GM19468 (cell line): ENCODE data around the gene CACNA1B.
"Not testable (repeated sequence)": the region's sequence is repeated elsewhere in the genome, so short reads cannot be mapped to it uniquely, and the experiment has no call there.

Experiments used
- ATAC-seq: cut with Tn5 transposase; IDR thresholded peaks from one replicate; pipeline ENCODE4 v1.9.1; 2021; ENCODE audit warnings: mild to moderate bottlenecking, moderate library complexity, moderate number of reproducible peaks; ENCODE audit not compliant: unreplicated experiment; ENCODE audit errors: extremely low read depth

The CACNA1B gene

DNA sequence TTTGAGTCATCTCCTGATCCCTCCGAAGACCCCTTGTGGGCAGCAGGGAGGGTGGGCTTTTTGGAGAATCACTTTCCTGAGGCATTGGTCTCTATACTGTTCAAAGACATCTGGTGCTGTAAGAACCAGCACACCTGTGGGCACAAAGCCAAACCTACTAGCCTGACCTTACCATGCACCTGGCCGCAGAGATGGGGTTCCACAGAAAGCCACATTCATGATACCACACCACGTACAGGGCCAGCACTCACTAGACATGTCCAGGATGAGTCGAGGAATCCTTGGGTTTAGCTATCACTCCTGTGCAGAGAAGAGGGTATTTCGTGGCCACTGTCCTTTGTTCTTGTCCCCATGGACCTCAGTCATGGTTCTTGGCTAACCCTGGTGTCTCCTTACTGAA lies 203.4 kb downstream of the CACNA1B start:
- ATAC-seq = no peak

DNA sequence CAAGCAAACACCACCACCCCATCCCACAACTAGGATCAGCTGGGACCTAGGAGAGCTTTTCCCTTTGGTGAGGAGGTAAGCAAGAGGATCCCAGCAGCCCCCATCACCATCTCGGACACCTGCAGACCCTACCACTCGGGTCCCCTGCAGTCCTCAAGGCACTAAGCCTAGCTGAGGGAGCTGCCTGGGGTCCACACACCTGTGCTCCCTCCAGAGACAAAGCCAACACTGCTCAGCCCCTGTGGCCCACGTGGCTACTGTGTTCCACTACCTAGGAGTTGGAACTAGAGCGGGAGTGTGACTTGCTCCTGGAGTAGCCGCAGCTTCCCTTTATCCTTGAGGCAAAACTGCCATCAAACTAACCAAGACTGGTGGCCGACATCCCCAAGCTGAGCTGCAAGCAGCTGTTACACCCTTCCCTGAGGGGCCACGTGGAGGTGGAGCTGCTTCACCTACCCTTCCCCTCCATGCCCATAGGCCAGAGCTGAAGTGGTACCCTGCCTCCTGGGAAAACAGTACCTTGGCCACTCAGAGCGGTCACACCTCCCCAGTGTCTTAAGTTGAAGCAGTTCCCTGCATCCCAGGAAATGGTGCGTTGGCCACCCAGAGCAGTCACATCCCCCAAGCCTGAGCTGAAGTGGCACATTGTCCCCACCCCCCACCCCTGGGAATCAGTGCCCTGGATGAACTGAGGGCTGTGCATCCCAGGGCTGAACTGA lies 205.5 kb downstream of the CACNA1B start:
- ATAC-seq = no peak

DNA sequence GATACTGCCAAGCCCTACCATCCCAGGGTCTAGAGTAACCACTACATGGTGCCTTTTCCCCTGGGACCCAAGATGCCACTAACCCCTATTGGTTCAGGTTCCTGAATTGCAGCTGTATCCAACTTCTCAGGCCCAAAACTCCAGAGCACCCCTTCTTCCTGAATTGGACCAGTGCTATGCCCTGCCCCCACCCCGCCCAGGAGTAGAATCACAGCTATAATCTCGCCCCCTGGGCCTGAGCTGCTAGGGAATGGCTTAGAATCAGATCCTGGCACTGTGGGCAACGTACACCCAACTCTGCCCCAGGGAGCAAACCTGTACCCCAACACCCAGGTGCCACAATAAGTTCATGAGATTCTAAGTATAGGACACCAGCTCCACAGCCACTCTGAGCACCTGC lies 206.3 kb downstream of the CACNA1B start:
- no peak for ATAC-seq

DNA sequence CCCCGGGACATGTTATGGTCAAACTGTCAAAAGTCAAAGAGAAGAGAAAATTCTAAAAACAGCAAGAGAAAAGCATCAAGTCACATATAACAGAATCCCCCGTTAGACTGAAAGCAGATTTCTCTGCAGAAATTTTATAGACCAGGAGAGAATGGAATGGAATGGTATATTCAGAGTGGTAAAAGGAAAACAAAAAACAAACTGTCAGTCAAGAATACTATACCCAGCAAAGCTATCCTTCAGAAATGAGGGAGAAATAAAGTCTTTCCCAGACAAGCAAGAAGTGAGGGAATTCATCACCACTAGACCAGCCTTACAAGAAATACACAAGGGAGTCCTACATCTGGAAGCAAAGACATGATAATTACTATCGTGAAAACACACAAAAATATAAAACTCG lies 208.0 kb downstream of the CACNA1B start:
- ATAC-seq = no peak

DNA sequence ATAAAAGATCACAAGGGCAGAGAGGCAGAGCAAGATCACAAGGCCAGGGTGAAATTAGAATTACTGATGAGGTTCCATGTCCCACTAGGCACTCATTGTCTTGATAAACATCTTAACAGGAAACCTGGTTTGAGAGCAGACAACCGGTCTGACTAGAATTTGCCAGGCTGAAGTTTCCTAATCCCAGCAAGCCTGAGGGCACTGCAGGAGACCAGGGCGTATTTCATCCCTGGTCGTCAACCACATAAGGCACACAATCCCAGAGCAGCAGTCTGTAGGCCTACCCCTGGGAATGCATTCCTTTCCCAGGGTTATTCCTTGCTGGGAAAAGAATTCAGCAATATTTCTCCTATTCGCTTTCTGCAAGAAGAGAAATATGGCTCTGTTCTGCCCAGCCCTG lies 214.5 kb downstream of the CACNA1B start:
- ATAC-seq = not testable (repeated sequence)

DNA sequence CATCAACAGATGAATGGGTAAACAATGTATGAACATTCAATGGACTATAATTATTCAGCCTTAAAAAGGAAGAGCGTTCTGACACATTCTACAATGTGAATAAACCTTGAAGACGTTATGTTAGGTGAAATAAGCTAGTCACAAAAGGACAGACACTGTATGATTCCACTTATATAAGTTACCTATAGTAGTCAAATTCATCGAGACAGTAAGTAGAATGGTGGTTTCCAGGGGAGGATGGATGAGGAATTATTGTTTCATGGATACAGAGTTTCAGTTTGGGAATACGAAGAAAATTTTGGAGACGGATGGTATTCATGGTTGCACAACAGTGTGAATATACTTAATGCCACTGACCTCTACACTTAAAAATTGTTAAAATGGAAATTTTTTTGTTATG lies 216.4 kb downstream of the CACNA1B start:
- no peak for ATAC-seq

DNA sequence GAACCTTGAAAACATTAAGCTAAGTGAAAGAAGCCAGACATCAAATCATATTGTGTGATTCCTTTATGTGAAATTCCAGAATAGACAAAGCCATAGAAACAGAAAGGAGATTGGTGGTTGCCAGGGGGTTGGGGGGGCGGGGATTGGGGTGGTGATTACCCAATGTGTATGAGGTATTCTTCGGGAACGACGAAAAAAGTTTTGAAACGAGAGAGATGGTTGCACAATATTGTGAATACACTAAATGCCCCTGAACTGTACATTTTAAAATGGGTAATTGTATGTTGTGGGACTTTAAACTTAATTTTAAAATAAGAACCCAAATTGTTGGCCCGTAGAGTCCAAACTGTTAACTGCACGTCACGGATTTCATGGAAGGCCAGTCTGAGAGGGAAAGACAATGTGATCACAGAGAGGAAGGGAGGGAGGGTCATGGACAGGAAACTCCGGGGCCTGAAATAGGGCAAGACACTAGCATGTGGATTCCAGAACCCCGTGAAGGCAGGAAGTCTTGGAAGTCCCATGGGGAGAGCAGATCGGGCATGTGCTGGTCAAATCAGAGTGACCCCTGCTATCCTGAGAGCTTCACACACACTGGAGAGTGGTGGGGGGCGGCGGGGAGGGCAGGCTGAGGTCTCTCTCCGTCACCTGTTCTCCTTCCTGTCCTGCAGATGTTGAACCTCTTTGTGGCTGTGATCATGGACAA lies 218.4 kb downstream of the CACNA1B start:
- no peak for ATAC-seq

DNA sequence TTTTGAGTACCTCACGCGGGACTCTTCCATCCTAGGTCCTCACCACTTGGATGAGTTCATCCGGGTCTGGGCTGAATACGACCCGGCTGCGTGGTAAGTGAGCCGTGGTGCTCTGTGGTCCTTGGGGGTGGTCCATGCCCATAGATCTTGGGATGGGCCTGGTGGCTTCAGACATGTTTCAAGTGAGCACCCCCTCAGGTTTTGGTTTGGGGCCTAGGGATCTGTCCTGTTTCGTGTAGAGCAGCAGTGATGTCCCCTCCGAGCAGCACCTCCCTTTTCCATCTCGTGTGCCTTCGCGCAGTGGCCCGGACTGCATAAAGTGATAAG lies 218.9 kb downstream of the CACNA1B start:
- no peak for ATAC-seq

DNA sequence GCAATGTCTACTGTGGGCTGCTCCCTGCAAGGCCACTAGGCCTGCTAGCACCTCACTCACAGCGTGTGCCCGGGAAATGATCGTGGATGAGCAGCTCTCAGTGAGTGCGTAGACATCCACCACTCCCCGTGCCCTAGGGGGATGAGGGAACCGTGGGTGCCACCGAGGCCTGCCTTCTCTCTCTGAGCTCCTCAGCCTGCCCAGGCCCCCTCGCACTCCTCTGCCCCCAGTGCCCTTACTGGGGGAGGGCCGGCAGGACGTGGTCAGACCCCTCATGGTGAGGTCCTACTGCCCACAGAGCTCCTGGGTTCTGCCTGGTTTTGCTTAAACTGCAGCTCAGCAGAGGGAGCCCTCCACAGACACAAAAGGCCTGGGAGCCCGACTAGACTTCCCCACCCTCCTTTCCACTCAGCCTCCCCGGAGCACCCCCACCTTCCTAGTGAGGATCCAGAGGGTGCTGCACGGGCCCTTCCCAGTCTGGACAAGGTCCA lies 220.0 kb downstream of the CACNA1B start:
- ATAC-seq = no peak

DNA sequence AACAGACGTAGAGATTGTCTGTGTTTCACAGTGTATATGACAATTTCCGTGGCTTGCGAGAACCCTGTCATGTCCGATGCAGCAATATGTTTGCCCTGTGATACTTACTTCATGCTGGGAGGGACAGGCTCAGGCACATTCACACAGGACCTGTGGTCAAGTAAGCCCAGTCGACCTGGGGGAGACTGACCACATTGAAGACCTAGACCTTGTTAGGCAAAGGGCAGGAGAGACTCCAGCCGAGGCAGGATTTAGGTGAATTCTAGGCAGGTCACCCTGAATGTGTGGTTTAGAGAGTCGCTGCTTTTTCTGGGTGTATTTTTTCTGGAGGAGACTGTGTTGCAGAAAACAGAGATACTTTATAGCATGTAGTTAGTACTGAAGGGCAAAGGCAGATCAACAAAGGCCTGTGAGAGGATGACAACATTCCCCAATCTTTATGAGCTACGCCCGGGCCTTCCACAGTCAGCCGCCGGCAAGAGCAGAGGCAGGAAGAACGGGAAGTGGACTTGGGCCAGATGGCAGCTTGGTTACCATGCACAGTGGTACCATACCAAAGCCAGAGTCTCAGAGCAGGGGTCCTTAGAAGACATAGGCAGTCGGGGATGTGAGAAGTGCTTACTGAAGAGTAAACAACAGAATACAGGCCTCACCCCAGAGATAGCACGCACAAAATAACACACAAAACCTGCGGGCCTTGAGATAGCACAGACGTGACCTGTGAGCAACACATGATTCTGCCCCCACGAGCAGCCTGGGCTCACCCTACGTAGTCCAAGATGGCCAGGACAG lies 220.7 kb downstream of the CACNA1B start:
- ATAC-seq = no peak

DNA sequence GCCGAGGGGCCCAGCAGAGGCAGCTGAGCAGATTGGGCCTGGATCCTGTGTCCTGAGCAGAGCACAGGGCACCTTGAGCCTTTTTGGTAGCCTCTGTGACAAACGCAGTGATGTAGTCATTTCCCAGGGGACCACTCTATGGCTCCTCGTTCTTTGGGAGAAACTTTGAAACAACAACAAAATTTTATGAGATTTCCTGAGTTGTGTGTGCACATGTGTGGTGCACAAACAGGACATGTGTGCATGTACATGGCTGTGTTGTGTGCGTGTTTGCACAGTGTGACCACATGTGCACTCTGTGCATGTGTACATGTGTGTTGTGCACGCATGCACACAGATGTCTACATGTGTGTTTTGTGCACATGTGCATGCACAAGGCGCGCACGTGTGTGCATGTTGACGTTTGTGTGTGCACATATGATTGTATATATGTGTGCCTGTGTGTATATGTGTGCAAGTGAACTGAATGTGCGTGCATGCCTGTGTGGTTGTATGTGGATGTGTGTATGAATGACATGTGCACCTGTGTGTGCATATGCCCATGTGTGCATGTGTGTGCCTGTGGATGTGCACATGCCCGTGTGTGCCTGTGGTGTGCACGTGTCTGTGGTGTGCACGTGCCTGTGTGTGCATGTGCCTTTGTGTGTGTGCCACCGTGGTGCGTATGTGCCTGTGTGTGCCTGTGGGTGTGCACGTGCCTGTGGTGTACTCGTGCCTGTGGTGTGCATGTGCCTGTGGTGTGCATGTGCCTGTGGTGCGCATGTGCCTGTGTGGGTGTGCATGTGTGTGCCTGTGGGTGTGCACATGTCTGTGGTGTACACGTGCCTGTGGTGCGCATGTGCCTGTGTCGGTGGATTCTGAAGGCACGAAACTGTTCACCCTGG lies 221.6 kb downstream of the CACNA1B start:
- no peak for ATAC-seq

DNA sequence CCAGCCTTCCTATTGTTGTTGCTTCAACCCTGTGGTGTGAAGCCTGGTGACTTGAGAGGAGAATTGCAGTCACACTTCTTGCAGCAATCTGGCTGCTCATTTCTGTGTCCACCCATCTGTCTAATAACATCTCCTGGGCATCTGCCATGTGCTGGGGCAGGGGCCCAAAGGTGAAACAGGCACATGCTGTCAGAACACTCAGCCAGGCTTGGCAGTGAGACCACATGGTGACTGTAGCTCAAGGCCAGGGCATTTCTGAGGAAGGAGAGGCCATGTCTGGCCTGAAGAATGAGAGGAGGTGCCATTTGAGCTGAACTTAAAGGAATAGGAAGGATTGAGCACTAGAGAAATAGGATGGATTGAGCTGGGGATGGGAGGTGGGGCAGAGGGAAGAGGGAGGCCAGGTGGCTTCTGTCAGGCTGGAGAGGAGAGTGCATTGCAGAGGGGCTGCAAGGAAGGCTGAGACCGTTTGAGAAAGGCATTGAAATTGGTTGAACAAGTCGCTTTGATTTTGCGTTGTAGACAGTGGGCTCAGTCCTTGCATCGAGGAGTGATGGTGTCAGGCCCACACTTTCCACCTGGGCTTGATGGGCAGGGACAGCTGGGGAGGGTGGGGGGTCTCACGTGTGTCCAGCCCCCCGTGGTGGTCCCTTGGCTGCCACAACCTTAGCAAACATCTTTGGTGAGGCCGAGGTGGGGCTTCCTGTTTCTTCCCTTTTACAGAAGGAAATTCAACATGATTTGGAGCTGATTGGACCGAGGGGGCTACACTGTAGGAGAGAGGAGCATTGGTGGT lies 222.4 kb downstream of the CACNA1B start:
- no peak for ATAC-seq

DNA sequence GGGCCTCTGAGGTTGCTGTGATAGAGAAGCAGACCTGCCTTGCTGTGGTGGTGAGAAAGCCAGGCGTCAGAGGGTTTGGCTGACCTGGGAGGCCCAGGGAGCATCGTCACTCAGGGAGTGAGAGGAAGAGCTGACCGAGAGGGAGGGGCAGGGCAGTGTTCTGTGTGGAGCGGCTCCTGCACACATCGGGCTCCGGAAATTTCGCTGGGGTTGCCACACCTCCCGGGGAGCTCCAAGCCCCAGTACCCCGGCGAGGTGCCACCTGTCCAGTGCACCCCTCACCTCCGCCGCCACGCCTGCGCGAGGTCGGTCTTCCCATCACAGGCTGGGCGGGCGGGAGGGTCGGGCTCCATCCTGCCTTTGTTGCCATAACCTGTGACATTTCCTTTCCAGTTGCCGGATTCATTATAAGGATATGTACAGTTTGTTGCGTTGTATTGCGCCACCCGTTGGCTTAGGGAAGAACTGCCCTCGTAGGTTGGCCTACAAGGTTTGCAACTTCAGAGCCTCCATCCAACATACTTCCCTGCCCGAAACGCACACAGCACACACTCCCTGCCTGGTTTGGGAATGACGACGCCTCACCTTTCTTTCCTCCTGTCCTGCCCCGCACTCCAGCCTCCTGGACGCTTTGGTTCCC lies 223.2 kb downstream of the CACNA1B start:
- ATAC-seq = no peak

DNA sequence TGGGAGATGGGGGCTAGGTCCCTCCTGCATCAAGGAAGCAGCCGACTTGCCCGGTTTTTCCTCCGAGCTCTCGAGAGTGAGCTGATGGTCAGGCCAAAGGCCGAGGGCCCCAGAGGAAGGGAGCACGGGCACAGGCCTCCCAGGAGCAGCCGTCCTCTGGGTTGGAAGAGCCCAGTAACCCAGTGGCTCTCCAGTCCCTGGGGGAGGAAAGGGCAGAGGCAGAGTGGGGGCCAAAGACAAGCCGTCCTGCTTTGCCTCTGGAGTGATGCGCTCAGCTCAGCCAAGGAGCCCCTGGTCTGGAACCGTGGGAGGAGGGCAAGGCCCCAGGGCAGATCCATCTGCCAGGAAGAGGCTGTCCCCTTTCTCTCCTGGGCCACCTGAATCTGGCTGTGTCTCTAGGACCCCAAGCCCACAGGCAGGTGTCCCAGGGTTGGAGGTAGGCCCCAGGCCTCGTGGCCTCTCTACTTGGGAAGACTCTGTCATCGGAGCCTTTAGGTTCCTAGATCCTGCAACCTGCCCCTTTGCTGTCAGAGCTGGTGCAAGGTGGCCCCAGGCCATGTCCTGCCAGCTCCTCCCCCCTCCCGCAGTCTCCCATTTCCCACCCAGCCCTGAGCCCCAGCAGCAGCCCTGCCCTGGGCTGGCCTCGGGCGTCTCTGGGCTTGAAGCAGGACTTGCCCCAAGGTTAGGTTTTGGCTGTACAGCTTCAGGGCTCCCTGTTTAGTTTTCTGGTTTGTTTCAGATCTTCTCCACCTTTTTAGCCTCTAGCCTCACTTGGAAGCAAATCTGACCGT lies 224.1 kb downstream of the CACNA1B start:
- no peak for ATAC-seq

DNA sequence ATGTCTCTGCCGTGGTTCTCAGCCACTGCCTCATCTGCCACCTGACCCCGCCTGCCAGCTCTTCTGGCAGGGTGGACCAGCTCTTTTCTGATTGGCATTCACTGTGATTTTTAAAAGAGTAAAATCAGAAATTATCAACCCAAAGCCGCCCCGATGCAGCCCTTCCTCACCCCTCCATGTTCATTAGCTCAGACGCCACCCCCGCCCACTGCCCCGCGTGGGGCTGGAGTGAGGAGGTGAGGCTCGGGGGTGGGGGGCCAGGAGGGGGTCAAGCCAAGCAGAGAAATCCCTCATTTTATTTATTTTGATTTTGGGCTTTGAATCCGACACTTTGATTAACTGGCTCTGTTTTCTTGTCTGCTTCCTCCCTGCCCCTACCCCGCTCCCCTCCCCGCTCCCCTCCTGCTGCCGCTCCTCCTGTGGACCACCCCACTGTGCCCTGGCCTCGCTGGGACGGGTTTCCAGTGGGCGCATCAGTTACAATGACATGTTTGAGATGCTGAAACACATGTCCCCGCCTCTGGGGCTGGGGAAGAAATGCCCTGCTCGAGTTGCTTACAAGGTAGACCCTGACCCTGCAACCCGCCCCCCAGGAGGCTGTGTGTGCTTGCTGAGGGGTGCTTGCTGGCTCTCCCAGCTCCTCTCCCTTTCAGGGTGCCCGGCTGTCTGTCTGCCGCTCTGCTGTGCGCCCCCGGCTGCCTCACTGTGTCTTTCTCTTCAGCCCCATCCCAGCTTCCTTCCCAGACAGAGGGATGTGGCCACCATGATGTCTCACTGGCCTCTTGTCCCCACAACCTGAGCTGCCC lies 224.9 kb downstream of the CACNA1B start:
- ATAC-seq = no peak

DNA sequence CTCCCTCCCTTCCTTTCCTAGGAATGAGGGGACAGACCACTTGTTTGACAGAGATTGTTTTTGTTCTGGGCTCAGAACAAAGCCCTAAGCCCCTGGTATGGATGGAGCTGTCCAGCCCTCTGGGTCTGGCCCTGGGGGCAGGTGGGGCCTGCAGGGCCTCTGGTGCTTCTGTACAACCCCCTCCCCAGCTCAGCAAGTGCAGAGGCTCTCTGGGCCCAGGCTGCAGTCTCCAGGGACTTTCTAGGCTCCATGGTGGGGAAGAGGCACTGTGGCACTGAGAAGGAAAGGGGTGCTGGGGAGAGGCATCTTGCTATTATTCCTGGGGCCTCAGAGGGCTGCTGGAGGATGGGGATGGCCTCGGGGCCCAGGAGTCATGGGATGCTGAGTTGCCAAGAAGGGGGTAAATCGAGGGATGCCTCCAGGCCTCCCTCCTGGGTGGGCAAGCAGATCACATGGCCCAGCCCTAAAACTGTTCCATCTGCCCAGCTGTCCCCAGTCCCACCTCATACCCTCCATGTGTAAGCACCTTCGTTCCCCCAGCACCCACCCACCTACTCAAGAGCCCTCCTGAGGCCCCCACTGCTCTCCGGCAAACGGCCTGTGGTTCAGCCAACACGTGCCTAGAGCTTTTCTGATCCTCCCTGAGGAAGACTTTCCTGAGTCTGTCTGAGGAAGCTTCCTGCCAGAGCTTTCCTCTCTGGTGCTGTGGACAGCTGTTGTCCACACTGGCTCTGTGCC lies 225.7 kb downstream of the CACNA1B start:
- no peak for ATAC-seq

DNA sequence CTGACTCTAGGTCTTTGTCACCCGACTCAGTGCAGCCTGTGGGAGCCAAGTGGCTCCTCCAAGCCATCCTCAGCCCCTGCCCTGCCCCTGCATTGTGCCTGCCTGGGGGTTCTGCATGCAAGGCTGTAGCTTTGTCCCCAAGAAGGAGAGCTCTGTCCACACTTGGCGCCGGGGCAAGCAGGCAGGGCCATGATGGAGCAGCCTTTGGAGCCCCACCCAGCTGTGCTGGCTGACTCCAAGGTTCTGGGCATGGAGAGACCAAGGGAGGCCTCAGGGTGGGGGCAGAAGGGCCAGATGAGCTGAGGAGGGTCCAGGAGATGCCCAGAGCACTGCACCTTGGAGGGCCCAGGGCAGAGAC lies 226.2 kb downstream of the CACNA1B start:
- ATAC-seq = no peak
